ENCODE results near the gene KIFAP3. TPM values are rescaled to one million over a fixed set of nuclear protein-coding genes. Genes with fewer than 3 reads are reported as not detected.

The KIFAP3 gene
- total RNA-seq, 1 donor = 39.8 TPM

- H3K4me3 ChIP-seq (ENCODE audit: low read depth, low read length) = no peak overlapping the region
- no peak for TF ChIP-seq CTCF (IDR thresholded peaks at IDR 0.05; ENCODE audit: insufficient read depth, low read length)
- DNase-seq (ENCODE audit: low read depth) = no peak
Observed at GRCh38 chr1:169957884-169958283, 116.6 kb downstream of the KIFAP3 start.

- no peak for TF ChIP-seq CTCF (IDR thresholded peaks at IDR 0.05; ENCODE audit: insufficient read depth, low read length)
- no peak overlapping the region for H3K4me3 ChIP-seq (ENCODE audit: low read depth, low read length)
- DNase-seq (ENCODE audit: low read depth) = no peak
Observed at GRCh38 chr1:169951108-169951507, 123.4 kb downstream of the KIFAP3 start.

GRCh38 chr1:169949139-169949538, 125.4 kb downstream of the KIFAP3 start:
- peak; percentile 54 for DNase-seq (ENCODE audit: low read depth)
- no peak for TF ChIP-seq CTCF (IDR thresholded peaks at IDR 0.05; ENCODE audit: insufficient read depth, low read length)
- H3K4me3 ChIP-seq (ENCODE audit: low read depth, low read length) = no peak overlapping the region

- H3K4me3 ChIP-seq (ENCODE audit: low read depth, low read length) = no peak overlapping the region
- DNase-seq (ENCODE audit: low read depth) = no peak
- no peak for TF ChIP-seq CTCF (IDR thresholded peaks at IDR 0.05; ENCODE audit: insufficient read depth, low read length)
Observed at GRCh38 chr1:169946206-169946605, 128.3 kb downstream of the KIFAP3 start.

- TF ChIP-seq CTCF (IDR thresholded peaks at IDR 0.05; ENCODE audit: insufficient read depth, low read length) = no peak
- no peak overlapping the region for H3K4me3 ChIP-seq (ENCODE audit: low read depth, low read length)
- DNase-seq (ENCODE audit: low read depth) = no peak
Observed at GRCh38 chr1:169945181-169945580, 129.3 kb downstream of the KIFAP3 start.

GRCh38 chr1:169944621-169945020, 129.9 kb downstream of the KIFAP3 start:
- no peak overlapping the region for H3K4me3 ChIP-seq (ENCODE audit: low read depth, low read length)
- no peak for TF ChIP-seq CTCF (IDR thresholded peaks at IDR 0.05; ENCODE audit: insufficient read depth, low read length)
- no peak for DNase-seq (ENCODE audit: low read depth)

- no peak for DNase-seq (ENCODE audit: low read depth)
- no peak overlapping the region for H3K4me3 ChIP-seq (ENCODE audit: low read depth, low read length)
- TF ChIP-seq CTCF (IDR thresholded peaks at IDR 0.05; ENCODE audit: insufficient read depth, low read length) = no peak
Observed at GRCh38 chr1:169943963-169944526, 130.4 kb downstream of the KIFAP3 start.
